Measurements from ENCODE around the gene PITPNC1.
A peak's percentile ranks its signal among the peaks of the same experiment; 100 is the strongest.
"Not testable (repeated sequence)": the region's sequence is repeated elsewhere in the genome, so short reads cannot be mapped to it uniquely, and the experiment has no call there.

Gene PITPNC1

GRCh38 chr17:67557921-67558320, 180.8 kb downstream of the PITPNC1 start:
- DNase-seq: no peak

GRCh38 chr17:67558740-67559380, 181.8 kb downstream of the PITPNC1 start:
- no peak for DNase-seq

GRCh38 chr17:67559381-67559966, 182.4 kb downstream of the PITPNC1 start:
- DNase-seq: no peak

- DNase-seq: no peak
Measured at GRCh38 chr17:67562005-67562404, 184.9 kb downstream of the PITPNC1 start.

GRCh38 chr17:67563692-67564228, 186.7 kb downstream of the PITPNC1 start:
- no peak for DNase-seq

GRCh38 chr17:67565068-67565467, 188.0 kb downstream of the PITPNC1 start:
- no peak for DNase-seq

- no peak for DNase-seq
Measured at GRCh38 chr17:67566656-67567055, 189.6 kb downstream of the PITPNC1 start.

GRCh38 chr17:67569015-67569451, 192.0 kb downstream of the PITPNC1 start:
- DNase-seq: no peak

GRCh38 chr17:67569873-67570272, 192.8 kb downstream of the PITPNC1 start:
- no peak for DNase-seq

- no peak for DNase-seq
Measured at GRCh38 chr17:67570797-67571196, 193.7 kb downstream of the PITPNC1 start.

GRCh38 chr17:67571478-67571877, 194.4 kb downstream of the PITPNC1 start:
- no peak for DNase-seq

- DNase-seq: no peak
Measured at GRCh38 chr17:67573987-67574657, 197.0 kb downstream of the PITPNC1 start.

GRCh38 chr17:67574658-67575293, 197.7 kb downstream of the PITPNC1 start:
- no peak for DNase-seq

- DNase-seq: peak; percentile 62
Measured at GRCh38 chr17:67575325-67575724, 198.2 kb downstream of the PITPNC1 start.

GRCh38 chr17:67576471-67577115, 199.5 kb downstream of the PITPNC1 start:
- no peak for DNase-seq

- no peak for DNase-seq
Measured at GRCh38 chr17:67577429-67578141, 200.5 kb downstream of the PITPNC1 start.

- DNase-seq: no peak
Measured at GRCh38 chr17:67578142-67578457, 201.0 kb downstream of the PITPNC1 start.

- DNase-seq: not testable (repeated sequence)
Measured at GRCh38 chr17:67578679-67579405, 201.8 kb downstream of the PITPNC1 start.

- DNase-seq: no peak
Measured at GRCh38 chr17:67582673-67583081, 205.6 kb downstream of the PITPNC1 start.

- DNase-seq: peak; percentile 66
Measured at GRCh38 chr17:67585077-67585602, 208.1 kb downstream of the PITPNC1 start.

- no peak for DNase-seq
Measured at GRCh38 chr17:67588326-67588725, 211.2 kb downstream of the PITPNC1 start.

All from NCI-H345 (cell line).